ENCODE measurements around the gene RABGAP1L.
"Not testable (repeated sequence)": the region's sequence is repeated elsewhere in the genome, so short reads cannot be mapped to it uniquely, and the experiment has no call there.

RABGAP1L gene

GRCh38 chr1:174809755-174810280, 650.5 kb downstream of the RABGAP1L start:
- Histone ChIP-seq H3K36me3 (ENCODE audit: control insufficient read depth, insufficient read depth, low read length) (no peaks in the 10 kb centered on the region), H3K4me3 (ENCODE audit: low read depth, low read length) (no peak overlapping the region), H3K27ac (ENCODE audit: low read depth, low read length) (no peak overlapping the region), H3K9ac (ENCODE audit: low read length) (no peak overlapping the region), H3K27me3 (ENCODE audit: control insufficient read depth, insufficient read depth, low read length) (no peaks in the 10 kb centered on the region), H3K9me3 (ENCODE audit: control insufficient read depth, insufficient read depth, low read depth, low read length) (no peaks in the 10 kb centered on the region), H3K4me1 (ENCODE audit: control insufficient read depth, insufficient read depth, low read length) (peaks cover 3% of the 10 kb centered on the region; the same call in 1 of the 2 replicates)

GRCh38 chr1:174812016-174812415, 652.7 kb downstream of the RABGAP1L start:
- no peak overlapping the region for H3K27ac ChIP-seq (ENCODE audit: low read depth, low read length)
- no peaks in the 10 kb centered on the region for H3K27me3 ChIP-seq (ENCODE audit: control insufficient read depth, insufficient read depth, low read length)
- H3K36me3 ChIP-seq (ENCODE audit: control insufficient read depth, insufficient read depth, low read length): no peaks in the 10 kb centered on the region
- peaks cover 3% of the 10 kb centered on the region; the same call in 1 of the 2 replicates for H3K4me1 ChIP-seq (ENCODE audit: control insufficient read depth, insufficient read depth, low read length)
- H3K4me3 ChIP-seq (ENCODE audit: low read depth, low read length): no peak overlapping the region
- no peaks in the 10 kb centered on the region for H3K9me3 ChIP-seq (ENCODE audit: control insufficient read depth, insufficient read depth, low read depth, low read length)
- no peak overlapping the region for H3K9ac ChIP-seq (ENCODE audit: low read length)

GRCh38 chr1:174812656-174813055, 653.3 kb downstream of the RABGAP1L start:
- Histone ChIP-seq H3K36me3 (ENCODE audit: control insufficient read depth, insufficient read depth, low read length) (no peaks in the 10 kb centered on the region), H3K4me3 (ENCODE audit: low read depth, low read length) (no peak overlapping the region), H3K27ac (ENCODE audit: low read depth, low read length) (no peak overlapping the region), H3K27me3 (ENCODE audit: control insufficient read depth, insufficient read depth, low read length) (no peaks in the 10 kb centered on the region), H3K9ac (ENCODE audit: low read length) (no peak overlapping the region), H3K4me1 (ENCODE audit: control insufficient read depth, insufficient read depth, low read length) (peaks cover 3% of the 10 kb centered on the region; the same call in 1 of the 2 replicates), H3K9me3 (ENCODE audit: control insufficient read depth, insufficient read depth, low read depth, low read length) (no peaks in the 10 kb centered on the region)

GRCh38 chr1:174815036-174815435, 655.7 kb downstream of the RABGAP1L start:
- Histone ChIP-seq H3K4me3 (ENCODE audit: low read depth, low read length) (no peak overlapping the region), H3K4me1 (ENCODE audit: control insufficient read depth, insufficient read depth, low read length) (peaks cover 5% of the 10 kb centered on the region; the same call in 1 of the 2 replicates), H3K36me3 (ENCODE audit: control insufficient read depth, insufficient read depth, low read length) (no peaks in the 10 kb centered on the region), H3K27ac (ENCODE audit: low read depth, low read length) (no peak overlapping the region), H3K9me3 (ENCODE audit: control insufficient read depth, insufficient read depth, low read depth, low read length) (no peaks in the 10 kb centered on the region), H3K9ac (ENCODE audit: low read length) (no peak overlapping the region), H3K27me3 (ENCODE audit: control insufficient read depth, insufficient read depth, low read length) (no peaks in the 10 kb centered on the region)

- Histone ChIP-seq H3K27ac (ENCODE audit: low read depth, low read length) (no peak overlapping the region), H3K4me1 (ENCODE audit: control insufficient read depth, insufficient read depth, low read length) (peaks cover 5% of the 10 kb centered on the region; the same call in 1 of the 2 replicates), H3K9ac (ENCODE audit: low read length) (no peak overlapping the region), H3K36me3 (ENCODE audit: control insufficient read depth, insufficient read depth, low read length) (no peaks in the 10 kb centered on the region), H3K4me3 (ENCODE audit: low read depth, low read length) (no peak overlapping the region), H3K27me3 (ENCODE audit: control insufficient read depth, insufficient read depth, low read length) (no peaks in the 10 kb centered on the region), H3K9me3 (ENCODE audit: control insufficient read depth, insufficient read depth, low read depth, low read length) (no peaks in the 10 kb centered on the region)
Observed at GRCh38 chr1:174815474-174815908, 656.2 kb downstream of the RABGAP1L start.

- not testable (repeated sequence) for H3K4me3 ChIP-seq (ENCODE audit: low read depth, low read length); H3K27ac ChIP-seq (ENCODE audit: low read depth, low read length); H3K4me1 ChIP-seq (ENCODE audit: control insufficient read depth, insufficient read depth, low read length); H3K27me3 ChIP-seq (ENCODE audit: control insufficient read depth, insufficient read depth, low read length); H3K36me3 ChIP-seq (ENCODE audit: control insufficient read depth, insufficient read depth, low read length); H3K9me3 ChIP-seq (ENCODE audit: control insufficient read depth, insufficient read depth, low read depth, low read length); H3K9ac ChIP-seq (ENCODE audit: low read length)
Observed at GRCh38 chr1:174816621-174817020, 657.3 kb downstream of the RABGAP1L start.

- H3K36me3 ChIP-seq (ENCODE audit: control insufficient read depth, insufficient read depth, low read length): no peaks in the 10 kb centered on the region
- H3K27ac ChIP-seq (ENCODE audit: low read depth, low read length): no peak overlapping the region
- peaks cover 5% of the 10 kb centered on the region; the same call in 1 of the 2 replicates for H3K4me1 ChIP-seq (ENCODE audit: control insufficient read depth, insufficient read depth, low read length)
- H3K27me3 ChIP-seq (ENCODE audit: control insufficient read depth, insufficient read depth, low read length): no peaks in the 10 kb centered on the region
- no peak overlapping the region for H3K4me3 ChIP-seq (ENCODE audit: low read depth, low read length)
- no peak overlapping the region for H3K9ac ChIP-seq (ENCODE audit: low read length)
- no peaks in the 10 kb centered on the region for H3K9me3 ChIP-seq (ENCODE audit: control insufficient read depth, insufficient read depth, low read depth, low read length)
Observed at GRCh38 chr1:174818014-174818616, 658.8 kb downstream of the RABGAP1L start.

- no peaks in the 10 kb centered on the region for H3K36me3 ChIP-seq (ENCODE audit: control insufficient read depth, insufficient read depth, low read length)
- no peaks in the 10 kb centered on the region for H3K27me3 ChIP-seq (ENCODE audit: control insufficient read depth, insufficient read depth, low read length)
- H3K4me1 ChIP-seq (ENCODE audit: control insufficient read depth, insufficient read depth, low read length): peaks cover 5% of the 10 kb centered on the region; the same call in 1 of the 2 replicates
- H3K4me3 ChIP-seq (ENCODE audit: low read depth, low read length): no peak overlapping the region
- no peaks in the 10 kb centered on the region for H3K9me3 ChIP-seq (ENCODE audit: control insufficient read depth, insufficient read depth, low read depth, low read length)
- no peak overlapping the region for H3K9ac ChIP-seq (ENCODE audit: low read length)
- no peak overlapping the region for H3K27ac ChIP-seq (ENCODE audit: low read depth, low read length)
Observed at GRCh38 chr1:174818951-174819350, 659.6 kb downstream of the RABGAP1L start.

- no peak overlapping the region for H3K4me3 ChIP-seq (ENCODE audit: low read depth, low read length)
- H3K9ac ChIP-seq (ENCODE audit: low read length): no peak overlapping the region
- peaks cover 5% of the 10 kb centered on the region; the same call in 1 of the 2 replicates for H3K4me1 ChIP-seq (ENCODE audit: control insufficient read depth, insufficient read depth, low read length)
- no peaks in the 10 kb centered on the region for H3K27me3 ChIP-seq (ENCODE audit: control insufficient read depth, insufficient read depth, low read length)
- H3K27ac ChIP-seq (ENCODE audit: low read depth, low read length): no peak overlapping the region
- no peaks in the 10 kb centered on the region for H3K36me3 ChIP-seq (ENCODE audit: control insufficient read depth, insufficient read depth, low read length)
- H3K9me3 ChIP-seq (ENCODE audit: control insufficient read depth, insufficient read depth, low read depth, low read length): no peaks in the 10 kb centered on the region
Observed at GRCh38 chr1:174819596-174819995, 660.3 kb downstream of the RABGAP1L start.

GRCh38 chr1:174825127-174825526, 665.8 kb downstream of the RABGAP1L start:
- Histone ChIP-seq H3K9ac (ENCODE audit: low read length) (no peak overlapping the region), H3K36me3 (ENCODE audit: control insufficient read depth, insufficient read depth, low read length) (no peaks in the 10 kb centered on the region), H3K4me1 (ENCODE audit: control insufficient read depth, insufficient read depth, low read length) (no peaks in the 10 kb centered on the region), H3K27me3 (ENCODE audit: control insufficient read depth, insufficient read depth, low read length) (no peaks in the 10 kb centered on the region), H3K4me3 (ENCODE audit: low read depth, low read length) (no peak overlapping the region), H3K27ac (ENCODE audit: low read depth, low read length) (no peak overlapping the region), H3K9me3 (ENCODE audit: control insufficient read depth, insufficient read depth, low read depth, low read length) (no peaks in the 10 kb centered on the region)

GRCh38 chr1:174825806-174826205, 666.5 kb downstream of the RABGAP1L start:
- Histone ChIP-seq H3K4me3 (ENCODE audit: low read depth, low read length) (no peak overlapping the region), H3K36me3 (ENCODE audit: control insufficient read depth, insufficient read depth, low read length) (no peaks in the 10 kb centered on the region), H3K4me1 (ENCODE audit: control insufficient read depth, insufficient read depth, low read length) (no peaks in the 10 kb centered on the region), H3K27me3 (ENCODE audit: control insufficient read depth, insufficient read depth, low read length) (no peaks in the 10 kb centered on the region), H3K9me3 (ENCODE audit: control insufficient read depth, insufficient read depth, low read depth, low read length) (no peaks in the 10 kb centered on the region), H3K27ac (ENCODE audit: low read depth, low read length) (no peak overlapping the region), H3K9ac (ENCODE audit: low read length) (no peak overlapping the region)
